Erythroblast (primary cell): ENCODE measurements around the gene MIPOL1.

Source experiments
- GATA1 ChIP-seq: IDR thresholded peaks from 2 replicates; pipeline ENCODE4 v1.6.1; 2011; ENCODE audit warnings: low read depth, mild to moderate bottlenecking, control low read depth, low read length, moderate library complexity
- POLR2A ChIP-seq: IDR thresholded peaks from 2 replicates; pipeline ENCODE4 v1.6.1; 2011; ENCODE audit warnings: mild to moderate bottlenecking, low read length

- TF ChIP-seq POLR2A (no peak), GATA1 (no peak)
Observed at GRCh38 chr14:37587131-37587803, 389.5 kb downstream of the MIPOL1 start.
